Bronchial epithelial cell (primary cell): ENCODE data around the gene CCL19. TPM values are rescaled to one million over a fixed set of nuclear protein-coding genes. Genes with fewer than 3 reads are reported as not detected.

Experiments
- DNase-seq: peaks from one replicate; pipeline ENCODE4 v3.0.0-alpha.2; 2010; ENCODE audit warnings: low read depth
- FAIRE-seq: peaks from 2 replicates; lab custom pipeline; 2011; peaks lifted over from hg19 to GRCh38; lab: Jason Lieb, UNC
- H3K27me3 ChIP-seq: 2 replicates; pipeline ENCODE4 v1.5.1; 2011; ENCODE audit warnings: low read length; ENCODE audit not compliant: control insufficient read depth, insufficient read depth
- H3K36me3 ChIP-seq: 2 replicates; pipeline ENCODE4 v1.5.1; 2011; ENCODE audit warnings: low read length; ENCODE audit not compliant: control insufficient read depth, insufficient read depth
- H3K4me3 ChIP-seq: 2 replicates; pipeline ENCODE4 v1.5.1; 2011; ENCODE audit warnings: mild to moderate bottlenecking, low read depth, low read length, control low read depth
- total RNA-seq: library from RNA; depleted of rRNA; stranded (reverse); fragments of >200 nt; gene quantifications from 2 replicates; pipeline ENCODE4 v1.2.1, GENCODE V29; 2014
- TF ChIP-seq, protein P1 (sequence below): IDR thresholded peaks from 2 replicates; pipeline ENCODE4 v1.5.1; 2011; ENCODE audit warnings: mild to moderate bottlenecking, moderate library complexity, low read length, control low read depth, inconsistent platforms; ENCODE audit not compliant: insufficient read depth, severe bottlenecking

The CCL19 gene
- total RNA-seq, 1 donor from 2014 or later = not detected

DNA sequence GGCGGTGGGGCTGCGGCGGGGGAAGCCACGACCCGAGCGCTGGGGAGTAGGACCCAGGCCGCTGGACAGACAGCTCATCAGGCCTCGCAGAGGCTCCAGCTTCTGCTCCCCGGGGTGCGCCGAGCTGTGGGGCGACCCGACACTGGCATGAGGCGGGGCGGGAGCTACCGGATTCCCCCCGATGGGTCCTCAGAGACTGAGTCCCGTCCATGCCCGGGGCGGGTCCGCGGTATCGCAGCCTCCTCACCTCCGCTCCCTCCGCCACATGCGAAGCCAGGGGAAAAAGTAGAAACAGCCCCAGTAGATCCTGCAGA is 26.1 kb downstream of the CCL19 start:
- TF ChIP-seq, protein P1, sequence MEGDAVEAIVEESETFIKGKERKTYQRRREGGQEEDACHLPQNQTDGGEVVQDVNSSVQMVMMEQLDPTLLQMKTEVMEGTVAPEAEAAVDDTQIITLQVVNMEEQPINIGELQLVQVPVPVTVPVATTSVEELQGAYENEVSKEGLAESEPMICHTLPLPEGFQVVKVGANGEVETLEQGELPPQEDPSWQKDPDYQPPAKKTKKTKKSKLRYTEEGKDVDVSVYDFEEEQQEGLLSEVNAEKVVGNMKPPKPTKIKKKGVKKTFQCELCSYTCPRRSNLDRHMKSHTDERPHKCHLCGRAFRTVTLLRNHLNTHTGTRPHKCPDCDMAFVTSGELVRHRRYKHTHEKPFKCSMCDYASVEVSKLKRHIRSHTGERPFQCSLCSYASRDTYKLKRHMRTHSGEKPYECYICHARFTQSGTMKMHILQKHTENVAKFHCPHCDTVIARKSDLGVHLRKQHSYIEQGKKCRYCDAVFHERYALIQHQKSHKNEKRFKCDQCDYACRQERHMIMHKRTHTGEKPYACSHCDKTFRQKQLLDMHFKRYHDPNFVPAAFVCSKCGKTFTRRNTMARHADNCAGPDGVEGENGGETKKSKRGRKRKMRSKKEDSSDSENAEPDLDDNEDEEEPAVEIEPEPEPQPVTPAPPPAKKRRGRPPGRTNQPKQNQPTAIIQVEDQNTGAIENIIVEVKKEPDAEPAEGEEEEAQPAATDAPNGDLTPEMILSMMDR = no peak
- DNase-seq (no peak), FAIRE-seq (no peak)
- H3K36me3 ChIP-seq = no peaks in the 10 kb centered on the region
- H3K27me3 ChIP-seq = no peaks in the 10 kb centered on the region
- peak overlapping the region; percentile 91 for H3K4me3 ChIP-seq

DNA sequence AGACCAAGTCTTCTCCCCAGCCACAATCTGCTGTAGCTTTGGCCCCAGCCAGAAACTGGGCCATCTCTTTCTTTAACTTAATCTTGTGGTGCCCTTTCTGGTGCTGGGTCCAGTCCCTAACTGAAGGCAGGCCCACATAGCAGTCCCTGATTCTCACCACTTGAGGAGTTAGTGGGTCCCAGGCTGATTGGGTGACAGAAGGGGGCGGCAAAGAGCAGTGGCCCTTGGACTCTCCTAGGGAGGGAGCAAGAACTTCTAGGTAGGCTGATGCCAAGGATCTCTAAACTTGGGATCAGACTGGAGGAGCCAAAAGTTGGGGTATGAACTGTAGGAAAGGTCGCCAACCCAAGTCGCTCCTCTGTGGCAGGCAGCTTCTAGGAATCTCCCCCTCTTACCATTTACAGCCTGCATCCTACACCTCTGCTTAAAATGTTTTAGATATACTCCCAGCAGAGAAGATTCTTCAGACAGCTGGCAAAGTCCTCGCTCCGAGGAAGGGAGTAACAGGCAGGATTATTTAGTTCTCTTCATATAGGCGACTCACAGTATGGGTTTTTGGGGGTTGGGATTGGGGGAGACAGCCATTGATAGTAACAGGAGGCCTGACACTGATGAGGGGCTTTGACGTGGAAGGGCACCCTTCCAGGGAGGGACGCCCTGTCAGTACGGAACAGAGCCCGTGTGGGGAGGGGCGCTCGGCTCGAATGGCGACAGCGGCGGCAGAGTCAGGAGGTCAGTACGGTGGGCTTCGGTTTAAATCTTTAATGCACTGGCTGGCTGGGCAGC is 26.6 kb downstream of the CCL19 start:
- DNase-seq = peak; percentile 63
- FAIRE-seq = no peak
- H3K36me3 ChIP-seq = no peaks in the 10 kb centered on the region
- TF ChIP-seq, protein P1 = peak; percentile 83
- no peaks in the 10 kb centered on the region for H3K27me3 ChIP-seq
- peak overlapping the region; percentile 91 for H3K4me3 ChIP-seq

DNA sequence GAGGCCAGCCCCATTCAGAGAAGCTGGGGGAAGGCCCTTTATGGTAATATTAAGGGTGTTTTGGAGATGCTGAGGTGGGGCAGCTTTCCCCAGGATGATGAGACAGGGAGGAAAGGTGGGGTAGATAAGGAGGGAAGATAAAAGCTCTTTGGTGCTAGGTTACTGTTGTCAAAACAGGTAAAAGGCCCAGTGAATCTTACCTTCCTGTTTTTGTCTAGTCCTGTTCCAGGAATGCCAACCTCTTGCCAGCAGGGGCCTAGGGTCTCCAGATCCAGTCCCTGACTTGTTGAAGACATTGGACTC is 27.8 kb downstream of the CCL19 start:
- Histone ChIP-seq H3K36me3 (no peaks in the 10 kb centered on the region), H3K27me3 (no peaks in the 10 kb centered on the region), H3K4me3 (no peak overlapping the region)
- TF ChIP-seq, protein P1 = no peak
- DNase-seq (no peak), FAIRE-seq (no peak)

DNA sequence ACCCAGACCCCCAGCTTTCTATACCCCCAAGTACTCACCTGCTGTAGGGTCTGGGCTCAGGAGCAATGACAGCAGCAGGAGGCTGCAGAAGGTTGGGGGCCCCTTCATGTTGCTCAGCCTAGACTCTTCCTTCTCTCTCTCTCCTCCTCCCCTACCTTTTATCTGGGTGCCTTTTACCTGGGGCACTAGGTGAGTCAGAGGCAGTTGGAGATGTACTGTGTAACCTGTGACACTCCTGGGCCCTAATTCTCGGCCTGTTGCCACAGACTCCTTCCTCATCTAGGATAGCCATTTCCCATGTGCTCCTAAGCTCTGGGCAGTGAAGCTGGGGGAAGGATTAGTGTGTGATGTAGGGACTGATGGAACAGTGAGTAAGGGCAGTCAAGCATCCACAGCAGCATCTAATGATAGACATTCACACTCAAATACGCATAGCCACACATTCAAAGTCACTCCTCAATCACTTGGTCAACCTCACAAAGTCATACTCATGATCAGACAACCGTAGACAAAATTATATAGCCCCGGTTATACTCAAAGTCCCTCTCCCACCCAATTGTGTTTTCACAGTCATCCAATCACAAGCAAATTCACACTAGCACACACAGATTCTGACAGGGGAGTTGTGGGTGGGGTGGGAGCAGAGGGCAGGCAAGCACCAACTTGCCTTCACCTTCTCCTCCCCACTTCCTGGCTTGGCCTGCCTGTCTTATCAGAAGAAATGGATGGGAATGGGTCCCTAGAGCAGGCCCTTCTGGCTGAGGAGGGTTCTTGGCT is 28.4 kb downstream of the CCL19 start, which contains the start of gene CCL27:
Gene CCL27 (minus strand): TSS at position 132 of the 777 bp plus-strand sequence. CDS start 24 bp downstream, at position 108.
- Histone ChIP-seq H3K27me3 (no peaks in the 10 kb centered on the region), H3K4me3 (no peak within 1 kb of the TSS), H3K36me3 (no peaks in the 10 kb centered on the region)
- FAIRE-seq (no peak), DNase-seq (peak; percentile 80)
- TF ChIP-seq, protein P1 = no peak

DNA sequence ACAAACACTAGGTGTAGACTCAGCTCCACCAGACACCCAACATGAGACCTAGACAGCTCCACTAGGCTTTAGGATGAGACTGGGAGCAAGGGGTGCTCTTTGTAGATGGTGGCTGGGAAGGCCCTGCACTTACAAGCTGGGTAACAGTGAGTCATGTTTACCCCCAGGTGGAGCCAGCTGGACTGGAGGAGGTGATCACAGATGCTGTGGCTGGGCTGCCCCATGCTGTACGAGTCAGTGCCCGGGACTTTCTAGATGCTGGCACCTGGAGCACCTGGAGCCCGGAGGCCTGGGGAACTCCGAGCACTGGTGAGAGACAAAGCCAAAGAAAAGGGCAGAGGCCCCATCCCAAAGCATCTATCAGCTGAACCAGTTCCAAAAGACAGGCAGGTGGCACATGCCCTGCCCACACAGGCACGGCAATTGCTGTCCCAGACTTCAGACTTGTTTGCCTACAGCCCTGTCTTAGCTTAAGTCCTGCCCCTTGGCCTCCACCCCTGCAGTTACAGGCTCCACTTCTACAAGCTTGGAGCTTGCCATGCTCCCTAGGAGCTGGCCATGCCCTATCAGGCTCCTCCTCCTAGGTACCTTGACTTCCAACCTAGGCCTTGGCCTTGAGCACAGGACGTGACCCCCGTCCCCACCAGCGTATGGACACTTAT is 31.4 kb downstream of the CCL19 start:
- H3K36me3 ChIP-seq = no peaks in the 10 kb centered on the region
- TF ChIP-seq, protein P1 = no peak
- FAIRE-seq (no peak), DNase-seq (peak; percentile 78)
- H3K27me3 ChIP-seq = no peaks in the 10 kb centered on the region
- H3K4me3 ChIP-seq = no peak overlapping the region
